Suprapubic skin (tissue), 4 donors: Measurements from ENCODE around the gene DPM2.

Experiments used
- POLR2A ChIP-seq, 2 donors: fragments of 450-650 bp; IDR thresholded peaks; one replicate each; pipeline ENCODE4 v1.6.1; 2017; ENCODE audit warnings: antibody characterized with exemption in 2 of 2, mild to moderate bottlenecking in 2 of 2, moderate library complexity in 2 of 2
- POLR2AphosphoS5 ChIP-seq, 3 donors: sonication (generic); formaldehyde crosslinking; IDR thresholded peaks; one replicate each; pipeline ENCODE4 v1.6.1; 2017; ENCODE audit warnings: antibody characterized with exemption in 3 of 3
- TF ChIP-seq, protein P1 (sequence below), 2 donors: fragments of 200-600 bp in 1 of 2; fragments of 450-650 bp in 1 of 2; sonication (generic) in 1 of 2; IDR thresholded peaks; one replicate each; pipeline ENCODE4 v1.5.1; 2016 to 2019; ENCODE audit warnings: antibody characterized with exemption in 2 of 2, mild to moderate bottlenecking in 1 of 2, moderate library complexity in 1 of 2

GRCh38 chr9:127944586-127945218 is 7.0 kb upstream of the DPM2 start:
- TF ChIP-seq, protein P1, sequence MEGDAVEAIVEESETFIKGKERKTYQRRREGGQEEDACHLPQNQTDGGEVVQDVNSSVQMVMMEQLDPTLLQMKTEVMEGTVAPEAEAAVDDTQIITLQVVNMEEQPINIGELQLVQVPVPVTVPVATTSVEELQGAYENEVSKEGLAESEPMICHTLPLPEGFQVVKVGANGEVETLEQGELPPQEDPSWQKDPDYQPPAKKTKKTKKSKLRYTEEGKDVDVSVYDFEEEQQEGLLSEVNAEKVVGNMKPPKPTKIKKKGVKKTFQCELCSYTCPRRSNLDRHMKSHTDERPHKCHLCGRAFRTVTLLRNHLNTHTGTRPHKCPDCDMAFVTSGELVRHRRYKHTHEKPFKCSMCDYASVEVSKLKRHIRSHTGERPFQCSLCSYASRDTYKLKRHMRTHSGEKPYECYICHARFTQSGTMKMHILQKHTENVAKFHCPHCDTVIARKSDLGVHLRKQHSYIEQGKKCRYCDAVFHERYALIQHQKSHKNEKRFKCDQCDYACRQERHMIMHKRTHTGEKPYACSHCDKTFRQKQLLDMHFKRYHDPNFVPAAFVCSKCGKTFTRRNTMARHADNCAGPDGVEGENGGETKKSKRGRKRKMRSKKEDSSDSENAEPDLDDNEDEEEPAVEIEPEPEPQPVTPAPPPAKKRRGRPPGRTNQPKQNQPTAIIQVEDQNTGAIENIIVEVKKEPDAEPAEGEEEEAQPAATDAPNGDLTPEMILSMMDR (IDR thresholded peaks at IDR 0.05) = no peak
- TF ChIP-seq POLR2A (IDR thresholded peaks at IDR 0.05) = no peak
- TF ChIP-seq POLR2AphosphoS5 (IDR thresholded peaks at IDR 0.05) = no peak
